Neural cell (in vitro differentiated cells): ENCODE measurements around the gene MYO7A. TPM values are rescaled to one million over a fixed set of nuclear protein-coding genes. Genes with fewer than 3 reads are reported as not detected.

Experiments used
- H2AFZ ChIP-seq: fragments of 200-600, 300-800 bp; sonication (generic), shearing (Covaris generic); 2 replicates; pipeline ENCODE4 v1.6.0; 2014; ENCODE audit warnings: low read depth, mild to moderate bottlenecking, antibody characterized with exemption, low read length, moderate library complexity
- H3F3A ChIP-seq: fragments of 200-600 bp; shearing (Covaris generic); 2 replicates; pipeline ENCODE4 v1.6.1; 2016; ENCODE audit warnings: mild to moderate bottlenecking, moderate library complexity, mixed read lengths, antibody characterized with exemption, low read length; ENCODE audit not compliant: insufficient read depth, poor library complexity, severe bottlenecking
- H3K27ac ChIP-seq: fragments of 200-600, 300-800 bp; sonication (generic), shearing (Covaris generic); 2 replicates; pipeline ENCODE4 v1.5.1; 2014; ENCODE audit warnings: mild to moderate bottlenecking, low read length, moderate library complexity
- H3K27me3 ChIP-seq: fragments of 300-800, 200-600 bp; sonication (generic), shearing (Covaris generic); 2 replicates; pipeline ENCODE4 v1.6.0; 2014; ENCODE audit warnings: mild to moderate bottlenecking, low read depth, low read length, moderate library complexity; ENCODE audit not compliant: insufficient read depth
- H3K36me3 ChIP-seq: fragments of 300-800, 200-600 bp; sonication (generic), shearing (Covaris generic); 2 replicates; pipeline ENCODE4 v1.5.1; 2014; ENCODE audit warnings: mild to moderate bottlenecking, antibody characterized with exemption, low read length, moderate library complexity; ENCODE audit not compliant: insufficient read depth
- H3K4me2 ChIP-seq: fragments of 300-800, 200-600 bp; sonication (generic), shearing (Covaris generic); 2 replicates; pipeline ENCODE4 v1.6.0; 2014; ENCODE audit warnings: mild to moderate bottlenecking, low read length
- H3K4me3 ChIP-seq: fragments of 300-800, 200-600 bp; sonication (generic), shearing (Covaris generic); 2 replicates; pipeline ENCODE4 v1.5.1; 2014; ENCODE audit warnings: mild to moderate bottlenecking, low read length, moderate library complexity
- H3K79me2 ChIP-seq: fragments of 200-600 bp; shearing (Covaris generic); replicated peaks from 2 replicates; pipeline ENCODE4 v1.6.0; 2014; ENCODE audit warnings: mild to moderate bottlenecking, low read length, moderate library complexity; ENCODE audit not compliant: insufficient read depth
- H3K9ac ChIP-seq: fragments of 300-800, 200-600 bp; sonication (generic), shearing (Covaris generic); 2 replicates; pipeline ENCODE4 v1.6.1; 2016; ENCODE audit warnings: mild to moderate bottlenecking, low read length, mixed read lengths
- H3K9me2 ChIP-seq: fragments of 200-600 bp; shearing (Covaris generic); 2 replicates; pipeline ENCODE4 v1.6.1; 2016; ENCODE audit warnings: mild to moderate bottlenecking, low read length, mixed read lengths; ENCODE audit not compliant: insufficient read depth
- H3K9me3 ChIP-seq: fragments of 200-600, 300-800 bp; sonication (generic), shearing (Covaris generic); 2 replicates; pipeline ENCODE4 v1.6.1; 2016; ENCODE audit warnings: mild to moderate bottlenecking, mixed run types, low read length, moderate library complexity, mixed read lengths
- H4K20me1 ChIP-seq: fragments of 200-600 bp; shearing (Covaris generic); 2 replicates; pipeline ENCODE4 v1.6.1; 2016; ENCODE audit warnings: mild to moderate bottlenecking, mixed run types; ENCODE audit not compliant: insufficient read depth
- EP300 ChIP-seq: fragments of 450-650 bp; conservative IDR thresholded peaks from 2 replicates; pipeline ENCODE4 v1.6.1; 2014; ENCODE audit warnings: antibody characterized with exemption, mild to moderate bottlenecking, moderate library complexity; ENCODE audit not compliant: poor library complexity, severe bottlenecking
- EZH2 ChIP-seq: fragments of 200-600, 300-800 bp; shearing (Covaris generic), sonication (generic); IDR thresholded peaks from 2 replicates; pipeline ENCODE4 v1.6.1; 2014; ENCODE audit warnings: antibody characterized with exemption, low read length, borderline replicate concordance, mild to moderate bottlenecking; ENCODE audit not compliant: insufficient read depth, poor library complexity, severe bottlenecking
- MXI1 ChIP-seq: fragments of 450-650 bp; conservative IDR thresholded peaks from 2 replicates; pipeline ENCODE4 v1.6.1; 2014; ENCODE audit warnings: antibody characterized with exemption, mild to moderate bottlenecking; ENCODE audit not compliant: poor library complexity, severe bottlenecking
- POLR2AphosphoS5 ChIP-seq: IDR thresholded peaks from 2 replicates; pipeline ENCODE4 v1.6.1; 2012
- RAD21 ChIP-seq: fragments of 450-650 bp; conservative IDR thresholded peaks from 2 replicates; pipeline ENCODE4 v1.6.1; 2014; ENCODE audit warnings: antibody characterized with exemption, mild to moderate bottlenecking, moderate library complexity
- SMC3 ChIP-seq: fragments of 450-650 bp; conservative IDR thresholded peaks from 2 replicates; pipeline ENCODE4 v1.6.1; 2014; ENCODE audit warnings: antibody characterized with exemption, mild to moderate bottlenecking, moderate library complexity; ENCODE audit not compliant: poor library complexity
- TAF1 ChIP-seq: IDR thresholded peaks from 2 replicates; pipeline ENCODE4 v1.6.1; 2012; ENCODE audit warnings: low read depth
- polyA plus RNA-seq: library from polyadenylated mRNA; depleted of rRNA; stranded (reverse); fragments of >200 nt; gene quantifications from 2 replicates; pipeline ENCODE4 v1.2.3, GENCODE V29; 2014
- TF ChIP-seq, protein P1 (sequence below): fragments of 450-650 bp; IDR thresholded peaks from 2 replicates; pipeline ENCODE4 v1.5.1; 2014; ENCODE audit warnings: antibody characterized with exemption, mild to moderate bottlenecking, moderate library complexity; ENCODE audit not compliant: poor library complexity, severe bottlenecking
- TF ChIP-seq, protein P2 (sequence below): IDR thresholded peaks from 2 replicates; pipeline ENCODE4 v1.6.1; 2012; ENCODE audit warnings: borderline replicate concordance

MYO7A gene
- polyA plus RNA-seq, 1 donor from 2014 or later, result 0.61 TPM

DNA sequence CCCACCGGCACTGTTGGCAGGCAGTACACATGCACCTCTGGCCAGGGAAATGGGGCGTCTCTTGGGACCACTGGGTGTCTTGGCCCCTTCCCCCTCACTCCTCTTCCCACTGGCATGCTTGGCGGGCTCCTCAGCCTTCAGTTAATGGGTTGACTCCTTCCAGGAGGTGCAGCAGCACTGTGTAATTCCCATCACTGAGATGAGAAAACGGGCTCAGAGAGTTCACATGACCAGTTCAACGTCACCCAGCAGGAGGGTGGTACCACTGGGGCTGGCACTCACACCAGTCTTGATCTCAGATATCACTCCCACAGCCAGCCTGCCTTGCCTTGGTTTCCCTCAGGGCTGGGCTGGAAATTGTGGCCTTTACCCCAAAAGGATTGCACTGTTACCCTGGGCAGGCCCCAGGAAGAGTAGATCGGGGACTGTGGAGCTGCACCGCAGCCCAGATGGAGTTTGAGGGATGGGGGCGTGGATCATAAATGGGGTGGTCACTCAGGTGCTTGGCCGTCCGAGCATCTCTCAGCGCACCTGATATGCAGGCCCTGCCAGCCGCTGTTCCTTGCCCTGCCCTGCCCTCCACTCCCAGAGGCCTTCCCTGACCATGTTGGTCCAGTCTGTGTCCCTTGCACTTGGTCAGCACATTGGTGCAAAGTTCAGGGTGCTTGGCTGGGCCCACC is 44.3 kb upstream of the MYO7A start:
- no peaks in the 10 kb centered on the region for H3F3A ChIP-seq
- H3K9me3 ChIP-seq, result no peaks in the 10 kb centered on the region
- no peak overlapping the region for H3K9ac ChIP-seq
- no peak overlapping the region for H3K4me3 ChIP-seq
- H3K79me2 ChIP-seq, result no peaks in the 10 kb centered on the region
- TF ChIP-seq, protein P1, sequence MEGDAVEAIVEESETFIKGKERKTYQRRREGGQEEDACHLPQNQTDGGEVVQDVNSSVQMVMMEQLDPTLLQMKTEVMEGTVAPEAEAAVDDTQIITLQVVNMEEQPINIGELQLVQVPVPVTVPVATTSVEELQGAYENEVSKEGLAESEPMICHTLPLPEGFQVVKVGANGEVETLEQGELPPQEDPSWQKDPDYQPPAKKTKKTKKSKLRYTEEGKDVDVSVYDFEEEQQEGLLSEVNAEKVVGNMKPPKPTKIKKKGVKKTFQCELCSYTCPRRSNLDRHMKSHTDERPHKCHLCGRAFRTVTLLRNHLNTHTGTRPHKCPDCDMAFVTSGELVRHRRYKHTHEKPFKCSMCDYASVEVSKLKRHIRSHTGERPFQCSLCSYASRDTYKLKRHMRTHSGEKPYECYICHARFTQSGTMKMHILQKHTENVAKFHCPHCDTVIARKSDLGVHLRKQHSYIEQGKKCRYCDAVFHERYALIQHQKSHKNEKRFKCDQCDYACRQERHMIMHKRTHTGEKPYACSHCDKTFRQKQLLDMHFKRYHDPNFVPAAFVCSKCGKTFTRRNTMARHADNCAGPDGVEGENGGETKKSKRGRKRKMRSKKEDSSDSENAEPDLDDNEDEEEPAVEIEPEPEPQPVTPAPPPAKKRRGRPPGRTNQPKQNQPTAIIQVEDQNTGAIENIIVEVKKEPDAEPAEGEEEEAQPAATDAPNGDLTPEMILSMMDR, result no peak
- TF ChIP-seq TAF1, result no peak
- no peak for TF ChIP-seq MXI1
- no peak for TF ChIP-seq EP300
- TF ChIP-seq EZH2, result no peak
- no peak for TF ChIP-seq SMC3
- TF ChIP-seq, protein P2, sequence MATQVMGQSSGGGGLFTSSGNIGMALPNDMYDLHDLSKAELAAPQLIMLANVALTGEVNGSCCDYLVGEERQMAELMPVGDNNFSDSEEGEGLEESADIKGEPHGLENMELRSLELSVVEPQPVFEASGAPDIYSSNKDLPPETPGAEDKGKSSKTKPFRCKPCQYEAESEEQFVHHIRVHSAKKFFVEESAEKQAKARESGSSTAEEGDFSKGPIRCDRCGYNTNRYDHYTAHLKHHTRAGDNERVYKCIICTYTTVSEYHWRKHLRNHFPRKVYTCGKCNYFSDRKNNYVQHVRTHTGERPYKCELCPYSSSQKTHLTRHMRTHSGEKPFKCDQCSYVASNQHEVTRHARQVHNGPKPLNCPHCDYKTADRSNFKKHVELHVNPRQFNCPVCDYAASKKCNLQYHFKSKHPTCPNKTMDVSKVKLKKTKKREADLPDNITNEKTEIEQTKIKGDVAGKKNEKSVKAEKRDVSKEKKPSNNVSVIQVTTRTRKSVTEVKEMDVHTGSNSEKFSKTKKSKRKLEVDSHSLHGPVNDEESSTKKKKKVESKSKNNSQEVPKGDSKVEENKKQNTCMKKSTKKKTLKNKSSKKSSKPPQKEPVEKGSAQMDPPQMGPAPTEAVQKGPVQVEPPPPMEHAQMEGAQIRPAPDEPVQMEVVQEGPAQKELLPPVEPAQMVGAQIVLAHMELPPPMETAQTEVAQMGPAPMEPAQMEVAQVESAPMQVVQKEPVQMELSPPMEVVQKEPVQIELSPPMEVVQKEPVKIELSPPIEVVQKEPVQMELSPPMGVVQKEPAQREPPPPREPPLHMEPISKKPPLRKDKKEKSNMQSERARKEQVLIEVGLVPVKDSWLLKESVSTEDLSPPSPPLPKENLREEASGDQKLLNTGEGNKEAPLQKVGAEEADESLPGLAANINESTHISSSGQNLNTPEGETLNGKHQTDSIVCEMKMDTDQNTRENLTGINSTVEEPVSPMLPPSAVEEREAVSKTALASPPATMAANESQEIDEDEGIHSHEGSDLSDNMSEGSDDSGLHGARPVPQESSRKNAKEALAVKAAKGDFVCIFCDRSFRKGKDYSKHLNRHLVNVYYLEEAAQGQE, result no peak
- TF ChIP-seq RAD21, result no peak
- no peak for TF ChIP-seq POLR2AphosphoS5
- H4K20me1 ChIP-seq, result no peaks in the 10 kb centered on the region
- no peaks in the 10 kb centered on the region for H3K27me3 ChIP-seq
- H3K36me3 ChIP-seq, result no peaks in the 10 kb centered on the region
- no peak overlapping the region for H2AFZ ChIP-seq
- no peak overlapping the region for H3K27ac ChIP-seq
- H3K4me2 ChIP-seq, result no peak overlapping the region
- H3K9me2 ChIP-seq, result no peaks in the 10 kb centered on the region

DNA sequence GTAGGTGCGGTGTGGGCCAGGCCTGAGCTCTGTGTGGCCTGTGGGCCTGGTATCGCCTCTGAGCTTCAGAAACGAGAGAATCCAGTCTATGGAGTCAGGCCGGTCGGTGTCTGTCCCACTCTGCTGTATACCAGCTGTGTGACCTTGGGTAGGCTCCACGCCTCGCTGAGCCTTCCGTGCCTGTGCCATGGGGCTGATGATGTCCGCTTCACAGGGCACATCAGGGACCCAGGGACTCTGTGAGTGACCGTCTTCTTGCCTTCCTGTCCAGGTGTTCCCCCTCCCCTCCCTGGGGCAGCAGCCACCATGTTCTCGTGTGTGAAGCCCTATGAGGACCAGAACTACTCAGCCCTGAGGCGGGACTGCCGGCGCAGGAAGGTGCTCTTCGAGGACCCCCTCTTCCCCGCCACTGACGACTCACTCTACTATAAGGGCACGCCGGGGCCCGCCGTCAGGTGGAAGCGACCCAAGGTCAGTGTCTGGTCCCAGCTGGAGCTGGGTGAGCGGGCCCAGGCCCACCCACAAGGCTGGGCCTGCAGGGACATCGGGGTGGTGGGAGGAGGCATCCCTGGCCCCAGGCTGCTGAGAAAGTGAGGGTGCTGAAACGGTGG is 43.4 kb upstream of the MYO7A start:
- H3F3A ChIP-seq, result no peaks in the 10 kb centered on the region
- H3K79me2 ChIP-seq, result no peaks in the 10 kb centered on the region
- H3K27ac ChIP-seq, result no peak overlapping the region
- no peaks in the 10 kb centered on the region for H4K20me1 ChIP-seq
- no peaks in the 10 kb centered on the region for H3K36me3 ChIP-seq
- TF ChIP-seq RAD21 (no peak), MXI1 (no peak), TAF1 (no peak), EP300 (no peak)
- TF ChIP-seq, protein P2, result no peak
- TF ChIP-seq, protein P1, result no peak
- no peak overlapping the region for H3K4me2 ChIP-seq
- H3K4me3 ChIP-seq, result no peak overlapping the region
- no peak overlapping the region for H2AFZ ChIP-seq
- H3K9me2 ChIP-seq, result no peaks in the 10 kb centered on the region
- H3K9ac ChIP-seq, result no peak overlapping the region
- no peaks in the 10 kb centered on the region for H3K27me3 ChIP-seq
- H3K9me3 ChIP-seq, result no peaks in the 10 kb centered on the region
